PC-9 (cell line): ENCODE results near the gene PELI1. TPM values are rescaled to one million over a fixed set of nuclear protein-coding genes. Genes with fewer than 3 reads are reported as not detected.

ENCODE experiments used
- BruUV-seq: library from RNA; stranded (reverse); fragments of 400-500 nt; replicated peaks from 2 replicates; lab custom pipeline; 2021; lab: Mats Ljungman, UMichigan
- CTCF ChIA-PET: fragments of 300-600 bp; sonication (Branson Sonifier 250); formaldehyde crosslinking; loops from one replicate; lab custom pipeline; 2022; ENCODE audit warnings: antibody characterized with exemption; lab: Charles Lee
- POLR2A ChIA-PET: fragments of 300-600 bp; sonication (Branson Sonifier 250); formaldehyde crosslinking; loops from one replicate; lab custom pipeline; 2022; ENCODE audit warnings: antibody characterized with exemption; ENCODE audit not compliant: unreplicated experiment; lab: Charles Lee
- DNase-seq, 2 experiments: peaks; one replicate each; pipeline versions ENCODE4 v3.0.0 to v3.0.0-alpha.2; 2015 to 2022; ENCODE audit warnings: mixed read lengths in 1 of 2
- H2AFZ ChIP-seq: fragments of 200-600 bp; sonication (generic); 2 replicates; pipeline ENCODE4 v1.8.1; 2017; ENCODE audit warnings: antibody characterized with exemption
- H3F3A ChIP-seq: fragments of 200-600 bp; sonication (generic); 2 replicates; pipeline ENCODE4 v1.8.1; 2017; ENCODE audit warnings: antibody characterized with exemption, mild to moderate bottlenecking, low read depth; ENCODE audit not compliant: insufficient read depth
- H3K27ac ChIP-seq: fragments of 200-600 bp; sonication (generic); 2 replicates; pipeline ENCODE4 v1.6.1; 2016; ENCODE audit warnings: mixed run types
- H3K27me3 ChIP-seq: fragments of 200-600 bp; sonication (generic); 2 replicates; pipeline ENCODE4 v1.6.1; 2016; ENCODE audit warnings: low read depth, mixed run types; ENCODE audit not compliant: insufficient read depth
- H3K36me3 ChIP-seq: fragments of 200-600 bp; sonication (generic); 2 replicates; pipeline ENCODE4 v1.6.1; 2016; ENCODE audit warnings: low read depth, mixed run types
- H3K4me1 ChIP-seq: fragments of 200-600 bp; sonication (generic); replicated peaks from 2 replicates; pipeline ENCODE4 v1.6.1; 2016; ENCODE audit warnings: mixed run types; ENCODE audit not compliant: insufficient read depth
- H3K4me2 ChIP-seq: fragments of 200-600 bp; sonication (generic); 2 replicates; pipeline ENCODE4 v1.6.1; 2017; ENCODE audit warnings: mixed run types
- H3K4me3 ChIP-seq: fragments of 200-600 bp; sonication (generic); 2 replicates; pipeline ENCODE4 v1.6.1; 2016; ENCODE audit warnings: mixed run types
- H3K79me2 ChIP-seq: fragments of 200-600 bp; sonication (generic); 2 replicates; pipeline ENCODE4 v1.6.1; 2017; ENCODE audit warnings: low read depth, mixed run types
- H3K9me2 ChIP-seq: fragments of 200-600 bp; sonication (generic); 2 replicates; pipeline ENCODE4 v1.8.1; 2017; ENCODE audit warnings: mild to moderate bottlenecking; ENCODE audit not compliant: insufficient read depth
- H3K9me3 ChIP-seq: fragments of 200-600 bp; sonication (generic); 2 replicates; pipeline ENCODE4 v1.8.1; 2016; ENCODE audit warnings: low read depth; ENCODE audit not compliant: insufficient read depth
- H4K20me1 ChIP-seq: fragments of 200-600 bp; sonication (generic); 2 replicates; pipeline ENCODE4 v1.8.1; 2017; ENCODE audit not compliant: insufficient read depth
- EZH2 ChIP-seq: fragments of 200-600 bp; sonication (generic); IDR thresholded peaks from 2 replicates; pipeline ENCODE4 v1.8.0; 2017; ENCODE audit warnings: antibody characterized with exemption, low read depth
- intact Hi-C: fragments of 100-400 bp; cut with micrococcal nuclease; formaldehyde crosslinking; loops from one replicate; pipeline ENCODE4 v1.10.0; 2022; ENCODE audit not compliant: unreplicated experiment
- total RNA-seq: library from RNA; stranded (reverse); gene quantifications from 2 replicates; pipeline ENCODE4 v1.2.3, GENCODE V29; 2021
- TF ChIP-seq, protein P1 (sequence below): fragments of 200-600 bp; sonication (generic); conservative IDR thresholded peaks from 2 replicates; pipeline ENCODE4 v1.6.1; 2017; ENCODE audit warnings: mixed run types, antibody characterized with exemption, mild to moderate bottlenecking, moderate library complexity

Gene PELI1
- total RNA-seq, 1 experiment from 2014 or later: 32.6 TPM

DNA sequence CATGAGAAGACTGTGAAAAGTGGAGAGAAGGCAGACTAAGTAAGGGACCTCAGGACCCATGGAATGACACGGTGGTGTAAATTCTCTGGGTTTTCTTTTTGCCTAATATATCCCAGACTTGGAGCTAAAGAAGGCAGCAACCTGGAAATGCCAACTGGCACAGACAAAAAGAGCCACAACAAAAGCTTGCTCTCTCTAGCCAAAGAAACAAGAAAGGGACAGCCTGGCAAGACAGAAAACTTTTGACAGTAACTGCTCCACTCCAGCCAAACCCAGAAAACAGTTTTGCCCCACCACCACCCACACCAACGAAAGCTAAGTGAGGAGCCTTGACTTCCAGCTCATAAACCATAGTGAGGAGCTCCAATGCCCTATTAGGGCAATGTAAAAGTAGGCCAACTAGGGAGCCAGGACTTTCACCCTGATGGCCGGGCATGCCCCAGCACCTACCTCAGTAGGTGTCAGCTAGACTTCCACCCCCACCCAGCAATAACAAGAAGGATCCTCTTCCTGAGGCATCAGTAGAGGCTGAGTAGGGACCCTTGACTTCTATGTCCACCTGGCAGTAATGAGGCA lies 35.5 kb downstream of the PELI1 start:
- BruUV-seq: no TSS peak
- H2AFZ ChIP-seq: no peak overlapping the region
- 0 out of 2 replicates have a peak, but pooled peaks cover 6% of the 10 kb centered on the region for H3K79me2 ChIP-seq
- ChIA-PET CTCF (no interaction called here), POLR2A (no interaction called here)
- intact Hi-C loops: no loop called here
- no peak overlapping the region for H3K27ac ChIP-seq
- H4K20me1 ChIP-seq: no peaks in the 10 kb centered on the region
- H3K4me3 ChIP-seq: no peak overlapping the region
- no peaks in the 10 kb centered on the region for H3F3A ChIP-seq
- H3K4me1 ChIP-seq: peaks cover 15% of the 10 kb centered on the region
- H3K4me2 ChIP-seq: no peak overlapping the region
- no peaks in the 10 kb centered on the region for H3K36me3 ChIP-seq
- DNase-seq: no peak
- H3K9me3 ChIP-seq: no peaks in the 10 kb centered on the region
- no peaks in the 10 kb centered on the region for H3K27me3 ChIP-seq
- no peaks in the 10 kb centered on the region for H3K9me2 ChIP-seq
- TF ChIP-seq, protein P1, sequence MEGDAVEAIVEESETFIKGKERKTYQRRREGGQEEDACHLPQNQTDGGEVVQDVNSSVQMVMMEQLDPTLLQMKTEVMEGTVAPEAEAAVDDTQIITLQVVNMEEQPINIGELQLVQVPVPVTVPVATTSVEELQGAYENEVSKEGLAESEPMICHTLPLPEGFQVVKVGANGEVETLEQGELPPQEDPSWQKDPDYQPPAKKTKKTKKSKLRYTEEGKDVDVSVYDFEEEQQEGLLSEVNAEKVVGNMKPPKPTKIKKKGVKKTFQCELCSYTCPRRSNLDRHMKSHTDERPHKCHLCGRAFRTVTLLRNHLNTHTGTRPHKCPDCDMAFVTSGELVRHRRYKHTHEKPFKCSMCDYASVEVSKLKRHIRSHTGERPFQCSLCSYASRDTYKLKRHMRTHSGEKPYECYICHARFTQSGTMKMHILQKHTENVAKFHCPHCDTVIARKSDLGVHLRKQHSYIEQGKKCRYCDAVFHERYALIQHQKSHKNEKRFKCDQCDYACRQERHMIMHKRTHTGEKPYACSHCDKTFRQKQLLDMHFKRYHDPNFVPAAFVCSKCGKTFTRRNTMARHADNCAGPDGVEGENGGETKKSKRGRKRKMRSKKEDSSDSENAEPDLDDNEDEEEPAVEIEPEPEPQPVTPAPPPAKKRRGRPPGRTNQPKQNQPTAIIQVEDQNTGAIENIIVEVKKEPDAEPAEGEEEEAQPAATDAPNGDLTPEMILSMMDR: no peak
- TF ChIP-seq EZH2: no peak

DNA sequence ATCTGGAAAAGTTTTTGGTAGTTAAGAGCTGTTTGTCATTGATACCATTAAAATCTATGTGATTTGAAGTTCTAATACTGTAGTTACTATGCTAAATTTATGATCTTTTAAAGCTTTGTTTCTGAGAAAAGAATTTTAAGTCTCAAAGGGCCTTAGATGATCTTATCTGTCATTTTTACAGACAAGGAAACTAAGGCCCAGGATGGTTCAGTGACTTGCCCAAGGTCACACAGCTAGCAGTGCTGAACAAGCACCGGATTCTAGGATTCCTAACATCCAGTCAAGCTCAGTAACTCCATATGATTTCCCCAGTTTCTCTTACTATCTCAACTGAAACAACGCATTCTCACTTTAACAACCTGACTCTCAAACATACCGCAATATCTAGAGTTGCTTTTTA lies 37.7 kb downstream of the PELI1 start:
- Histone ChIP-seq H3K4me2 (no peak overlapping the region), H3K9me3 (no peaks in the 10 kb centered on the region), H3K9me2 (no peaks in the 10 kb centered on the region), H4K20me1 (no peaks in the 10 kb centered on the region), H3K27me3 (no peaks in the 10 kb centered on the region), H2AFZ (no peak overlapping the region), H3K36me3 (no peaks in the 10 kb centered on the region), H3F3A (no peaks in the 10 kb centered on the region), H3K4me3 (no peak overlapping the region), H3K27ac (no peak overlapping the region), H3K79me2 (no peaks in the 10 kb centered on the region), H3K4me1 (peaks cover 10% of the 10 kb centered on the region)
- TF ChIP-seq, protein P1: no peak
- TF ChIP-seq EZH2: no peak
- intact Hi-C loops: no loop called here
- DNase-seq: no peak
- no TSS peak for BruUV-seq
- ChIA-PET POLR2A (no interaction called here), CTCF (interaction anchor here (0.5 to 0.7 kb wide), 3 partner anchors 21 to 295 kb away, joined by 3 to 9 read pairs (median 6); no protein-coding TSS in a partner anchor)

DNA sequence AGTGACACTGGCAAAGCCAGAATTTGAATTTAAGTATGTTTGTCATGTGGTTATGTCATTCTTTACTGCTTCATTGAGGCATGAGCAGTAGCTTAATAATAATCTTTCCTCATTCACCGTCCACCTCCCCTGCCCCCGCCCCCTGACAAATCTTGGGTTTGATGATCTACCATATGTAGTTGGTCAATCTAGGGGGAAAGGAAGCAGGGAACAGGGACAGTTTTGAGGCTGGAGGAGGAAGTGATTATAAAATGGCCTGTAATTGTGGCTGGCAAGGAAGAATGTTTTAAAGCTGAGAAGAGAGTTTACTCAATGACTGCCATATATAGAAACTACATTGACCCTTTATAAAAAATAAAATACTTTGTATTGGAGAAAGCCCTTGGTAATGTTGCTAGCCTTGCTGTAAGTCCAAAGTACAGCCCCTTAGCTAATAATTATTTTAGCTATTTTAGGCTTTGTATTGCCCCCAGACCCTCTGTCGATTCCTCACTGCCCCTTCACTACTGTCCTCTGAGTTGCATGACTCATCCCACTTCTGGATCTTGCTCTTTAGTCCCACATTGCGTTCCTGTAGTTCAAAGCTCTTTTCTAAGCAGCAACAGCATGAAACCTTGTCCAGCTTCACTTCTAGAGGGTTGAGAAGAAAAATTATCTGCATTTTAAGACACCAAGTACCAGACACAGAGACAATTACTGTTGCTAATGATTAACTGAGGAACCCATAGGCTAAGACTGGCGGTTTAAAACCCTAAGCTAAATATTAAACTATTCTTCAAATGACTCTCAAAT lies 38.4 kb downstream of the PELI1 start:
- Histone ChIP-seq H3K4me3 (no peak overlapping the region), H3K9me2 (no peaks in the 10 kb centered on the region), H3K4me2 (no peak overlapping the region), H2AFZ (no peak overlapping the region), H4K20me1 (no peaks in the 10 kb centered on the region), H3K4me1 (peaks cover 10% of the 10 kb centered on the region), H3K27ac (no peak overlapping the region), H3F3A (no peaks in the 10 kb centered on the region), H3K36me3 (no peaks in the 10 kb centered on the region), H3K9me3 (no peaks in the 10 kb centered on the region), H3K27me3 (no peaks in the 10 kb centered on the region), H3K79me2 (no peaks in the 10 kb centered on the region)
- ChIA-PET CTCF (interaction anchor here (0.5 to 0.7 kb wide), 2 partner anchors 20 to 224 kb away, joined by 3 to 6 read pairs; no protein-coding TSS in a partner anchor), POLR2A (interaction anchor here (0.5 to 0.7 kb wide), 2 partner anchors 22 to 24 kb away, joined by 3 read pairs; no protein-coding TSS in a partner anchor)
- TF ChIP-seq, protein P1: no peak
- TF ChIP-seq EZH2: no peak
- no TSS peak for BruUV-seq
- intact Hi-C loops: no loop called here
- no peak for DNase-seq
